ENCODE results near the gene ELP5.

DNA sequence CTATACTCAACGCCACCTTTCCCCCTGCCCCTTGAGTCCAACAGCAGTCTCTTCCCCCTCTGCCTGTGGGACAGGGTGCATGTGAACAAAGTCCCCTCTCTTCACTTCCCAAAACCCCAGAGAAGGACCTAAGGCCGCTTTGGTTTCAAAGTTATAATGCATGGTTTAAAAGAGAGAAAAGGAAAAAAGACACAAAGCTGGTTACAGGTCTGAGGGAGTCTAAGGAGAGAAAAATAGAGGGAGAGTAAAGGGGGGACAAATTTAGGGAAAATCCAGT is 8.6 kb upstream of the ELP5 start:
- TF ChIP-seq, protein P1, sequence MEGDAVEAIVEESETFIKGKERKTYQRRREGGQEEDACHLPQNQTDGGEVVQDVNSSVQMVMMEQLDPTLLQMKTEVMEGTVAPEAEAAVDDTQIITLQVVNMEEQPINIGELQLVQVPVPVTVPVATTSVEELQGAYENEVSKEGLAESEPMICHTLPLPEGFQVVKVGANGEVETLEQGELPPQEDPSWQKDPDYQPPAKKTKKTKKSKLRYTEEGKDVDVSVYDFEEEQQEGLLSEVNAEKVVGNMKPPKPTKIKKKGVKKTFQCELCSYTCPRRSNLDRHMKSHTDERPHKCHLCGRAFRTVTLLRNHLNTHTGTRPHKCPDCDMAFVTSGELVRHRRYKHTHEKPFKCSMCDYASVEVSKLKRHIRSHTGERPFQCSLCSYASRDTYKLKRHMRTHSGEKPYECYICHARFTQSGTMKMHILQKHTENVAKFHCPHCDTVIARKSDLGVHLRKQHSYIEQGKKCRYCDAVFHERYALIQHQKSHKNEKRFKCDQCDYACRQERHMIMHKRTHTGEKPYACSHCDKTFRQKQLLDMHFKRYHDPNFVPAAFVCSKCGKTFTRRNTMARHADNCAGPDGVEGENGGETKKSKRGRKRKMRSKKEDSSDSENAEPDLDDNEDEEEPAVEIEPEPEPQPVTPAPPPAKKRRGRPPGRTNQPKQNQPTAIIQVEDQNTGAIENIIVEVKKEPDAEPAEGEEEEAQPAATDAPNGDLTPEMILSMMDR (conservative IDR thresholded peaks at IDR 0.05; ENCODE audit: low read length): no peak
- no peak for TF ChIP-seq EZH2phosphoT487 (IDR thresholded peaks at IDR 0.05; ENCODE audit: borderline replicate concordance)

Data from Loucy (cell line).